WTC11 (cell line): ENCODE measurements around the gene FGG. TPM values are rescaled to one million over a fixed set of nuclear protein-coding genes. Genes with fewer than 3 reads are reported as not detected.

Experiments
- ATAC-seq: fragments of 200-7000 bp; cut with Tn5 transposase; 2 replicates; pipeline ENCODE4 v1.10.0; 2021; ENCODE audit warnings: mild to moderate bottlenecking, moderate library complexity
- CTCF ChIA-PET: fragments of 300-600 bp; sonication (Branson Sonifier 250); formaldehyde crosslinking; loops from one replicate; lab custom pipeline; 2021; ENCODE audit warnings: antibody characterized with exemption; lab: Charles Lee
- POLR2A ChIA-PET: fragments of 350-600 bp; sonication (Branson Sonifier 250); formaldehyde crosslinking; loops from one replicate; lab custom pipeline; 2021; ENCODE audit warnings: antibody characterized with exemption; lab: Charles Lee
- DNase-seq: peaks from one replicate; pipeline ENCODE4 v3.0.0; 2021; ENCODE audit warnings: low spot score
- H3K27ac Mint-ChIP-seq: 2 replicates; pipeline ENCODE4 v1.8.0; 2021; ENCODE audit warnings: mixed read lengths
- H3K27me3 Mint-ChIP-seq: 2 replicates; pipeline ENCODE4 v1.8.0; 2021; ENCODE audit warnings: low read depth, mild to moderate bottlenecking, moderate library complexity, mixed read lengths
- H3K36me3 Mint-ChIP-seq: 2 replicates; pipeline ENCODE4 v1.8.0; 2021; ENCODE audit warnings: mixed read lengths
- H3K4me1 Mint-ChIP-seq: 2 replicates; pipeline ENCODE4 v1.8.0; 2022; ENCODE audit warnings: mixed read lengths
- H3K4me3 Mint-ChIP-seq: 2 replicates; pipeline ENCODE4 v1.8.0; 2021; ENCODE audit warnings: mild to moderate bottlenecking, moderate library complexity, mixed read lengths
- H3K9me3 Mint-ChIP-seq: 2 replicates; pipeline ENCODE4 v1.8.0; 2021; ENCODE audit warnings: mixed read lengths
- AR ChIP-seq: fragments of 250-450 bp; sonication (Bioruptor Pico); IDR thresholded peaks from 2 replicates; pipeline ENCODE4 v1.9.0; 2021; ENCODE audit warnings: mild to moderate bottlenecking
- CTCF ChIP-seq: fragments of 200-600 bp; IDR thresholded peaks from 2 replicates; pipeline ENCODE4 v1.8.0; 2022; ENCODE audit warnings: antibody characterized with exemption
- E2F5 ChIP-seq: sonication (generic); formaldehyde crosslinking; IDR thresholded peaks from 2 replicates; pipeline ENCODE4 v1.8.1; 2022; ENCODE audit warnings: mild to moderate bottlenecking, moderate library complexity, missing genetic modification reagents
- ERG ChIP-seq: fragments of 250-450 bp; sonication (Bioruptor Pico); IDR thresholded peaks from 2 replicates; pipeline ENCODE4 v1.8.0; 2021; ENCODE audit warnings: mild to moderate bottlenecking
- FOXJ3 ChIP-seq: sonication (generic); formaldehyde crosslinking; IDR thresholded peaks from 2 replicates; pipeline ENCODE4 v1.9.0; 2021; ENCODE audit warnings: missing genetic modification reagents, mild to moderate bottlenecking, borderline replicate concordance
- MYBL2 ChIP-seq: sonication (generic); formaldehyde crosslinking; IDR thresholded peaks from 2 replicates; pipeline ENCODE4 v1.8.1; 2023; ENCODE audit warnings: mild to moderate bottlenecking, moderate library complexity, missing genetic modification reagents
- OVOL2 ChIP-seq: fragments of 250-450 bp; sonication (Bioruptor Pico); IDR thresholded peaks from 2 replicates; pipeline ENCODE4 v1.9.0; 2021; ENCODE audit warnings: mild to moderate bottlenecking, borderline replicate concordance
- PRDM15 ChIP-seq: sonication (generic); formaldehyde crosslinking; IDR thresholded peaks from 2 replicates; pipeline ENCODE4 v1.8.0; 2022; ENCODE audit warnings: missing genetic modification reagents
- RELA ChIP-seq: sonication (generic); formaldehyde crosslinking; IDR thresholded peaks from 2 replicates; pipeline ENCODE4 v1.8.1; 2022; ENCODE audit warnings: missing genetic modification reagents, mild to moderate bottlenecking, borderline replicate concordance
- SMAD3 ChIP-seq: sonication (generic); formaldehyde crosslinking; IDR thresholded peaks from 2 replicates; pipeline ENCODE4 v1.8.0; 2022; ENCODE audit warnings: missing genetic modification reagents, mild to moderate bottlenecking, borderline replicate concordance
- SMAD4 ChIP-seq: sonication (generic); formaldehyde crosslinking; IDR thresholded peaks from 2 replicates; pipeline ENCODE4 v1.8.0; 2022; ENCODE audit warnings: mild to moderate bottlenecking, missing genetic modification reagents
- TEAD1 ChIP-seq: sonication (generic); formaldehyde crosslinking; IDR thresholded peaks from 2 replicates; pipeline ENCODE4 v1.8.0; 2022; ENCODE audit warnings: mild to moderate bottlenecking, missing genetic modification reagents
- ZNF121 ChIP-seq: sonication (generic); formaldehyde crosslinking; IDR thresholded peaks from 2 replicates; pipeline ENCODE4 v1.8.0; 2023; ENCODE audit warnings: missing genetic modification reagents
- ZNF138 ChIP-seq: sonication (generic); formaldehyde crosslinking; conservative IDR thresholded peaks from 2 replicates; pipeline ENCODE4 v1.8.1; 2022; ENCODE audit warnings: mild to moderate bottlenecking, moderate library complexity, missing genetic modification reagents
- ZNF232 ChIP-seq: sonication (generic); formaldehyde crosslinking; IDR thresholded peaks from 2 replicates; pipeline ENCODE4 v1.8.0; 2022; ENCODE audit warnings: mild to moderate bottlenecking, missing genetic modification reagents
- ZSCAN18 ChIP-seq: fragments of 250-450 bp; sonication (Bioruptor Pico); IDR thresholded peaks from 2 replicates; pipeline ENCODE4 v2.1.2; 2022; ENCODE audit warnings: mild to moderate bottlenecking, moderate library complexity
- total RNA-seq: library from RNA; stranded (reverse); gene quantifications from 3 replicates; pipeline ENCODE4 v1.2.3, GENCODE V29; 2021

FGG gene
- total RNA-seq, 1 experiment from 2014 or later, result 2.4 TPM

GRCh38 chr4:154604696-154605200 is 7.7 kb downstream of the FGG start:
- H3K4me1 Mint-ChIP-seq, result peaks cover 16% of the 10 kb centered on the region
- no peak for TF ChIP-seq OVOL2
- TF ChIP-seq ERG (CRISPR knock-in tag), result no peak
- no peak for TF ChIP-seq SMAD4 (CRISPR knock-in tag)
- no peak for TF ChIP-seq CTCF
- TF ChIP-seq PRDM15, result no peak
- TF ChIP-seq MYBL2, result no peak
- no peak for TF ChIP-seq AR (CRISPR knock-in tag)
- H3K27me3 Mint-ChIP-seq, result no peaks in the 10 kb centered on the region
- no peaks in the 10 kb centered on the region for H3K9me3 Mint-ChIP-seq
- no peak overlapping the region for H3K4me3 Mint-ChIP-seq
- no peak for ATAC-seq
- ChIA-PET POLR2A (no interaction called here), CTCF (interaction anchor here (1.1 to 3.1 kb wide), 4 partner anchors 14 to 46 kb away, joined by 3 to 12 read pairs (median 8); no protein-coding TSS in a partner anchor)
- no peaks in the 10 kb centered on the region for H3K36me3 Mint-ChIP-seq
- DNase-seq, result no peak
- no peak overlapping the region for H3K27ac Mint-ChIP-seq

GRCh38 chr4:154603033-154603943 is 9.2 kb downstream of the FGG start:
- Mint-ChIP-seq H3K9me3 (no peaks in the 10 kb centered on the region), H3K4me3 (no peak overlapping the region), H3K27me3 (no peaks in the 10 kb centered on the region), H3K27ac (no peak overlapping the region), H3K4me1 (peaks cover 16% of the 10 kb centered on the region), H3K36me3 (no peaks in the 10 kb centered on the region)
- DNase-seq, result no peak
- POLR2A ChIA-PET, result no interaction called here
- ATAC-seq, result peak; percentile 28
- CTCF ChIA-PET, result interaction anchor here (0.9 to 1.8 kb wide), 7 partner anchors 9 to 97 kb away, joined by 3 to 14 read pairs (median 5); no protein-coding TSS in a partner anchor
- TF ChIP-seq ZNF232 (CRISPR knock-in tag) (no peak), FOXJ3 (CRISPR knock-in tag) (no peak), ZNF138 (CRISPR knock-in tag) (no peak), ERG (CRISPR knock-in tag) (no peak), ZSCAN18 (CRISPR knock-in tag) (no peak), E2F5 (CRISPR knock-in tag) (no peak), AR (CRISPR knock-in tag) (no peak), TEAD1 (CRISPR knock-in tag) (no peak), RELA (CRISPR knock-in tag) (no peak), ZNF121 (no peak), SMAD3 (CRISPR knock-in tag) (no peak)
